ENCODE measurements around the gene PLEKHA6. TPM values are rescaled to one million over a fixed set of nuclear protein-coding genes. Genes with fewer than 3 reads are reported as not detected.
A peak's percentile ranks its signal among the peaks of the same experiment; 100 is the strongest.

The PLEKHA6 gene
- total and polyA plus RNA-seq, 2 of the 8 experiments (the other 6 are each of a cell fraction or from before 2014, with no cell fraction given), result 4.8 to 20.2 TPM

GRCh38 chr1:204196068-204196795 lies 163.5 kb downstream of the PLEKHA6 start, which contains the start of gene KISS1:
TSS of gene KISS1 (minus strand) at chr1:204196491. CDS start at chr1:204192876, 3,615 bp downstream.
- FAIRE-seq, result no peak
- H2BK15ac ChIP-seq (ENCODE audit: low read length), result no peak within 1 kb of the TSS

More at GRCh38 chr1:204196068-204196795, 163.5 kb downstream of the PLEKHA6 start, which contains the start of gene KISS1:
- Histone ChIP-seq H2BK12ac (ENCODE audit: low read depth, low read length) (peak within 1 kb of the TSS; percentile 39; the same call in 1 of the 2 replicates), H3K27me3 (replicated peaks in 1 of 4; ENCODE audit: control insufficient read depth in 3 of 4, extremely low read depth in 1 of 4, insufficient read depth in 3 of 4, low read length in 3 of 4) (peaks cover 0 to 5% (median 1%) of the 10 kb centered on the region in 4 experiments; a peak in 2 of 7 replicates), H2AK5ac (ENCODE audit: low read depth, low read length) (peak within 1 kb of the TSS; percentile 79), H3K79me1 (ENCODE audit: low read depth, low read length) (peaks cover 5% of the 10 kb centered on the region), H3K27ac (ENCODE audit: low read depth, low read length) (no peak within 1 kb of the TSS), H3K4me1 (replicated peaks in 1 of 4; ENCODE audit: control insufficient read depth in 3 of 4, insufficient read depth in 4 of 4, low read length in 3 of 4) (peaks cover 0 to 5% (median 0%) of the 10 kb centered on the region in 4 experiments; a peak in 3 of 7 replicates), H2BK120ac (replicated peaks; ENCODE audit: low read depth, low read length) (no peak within 1 kb of the TSS), H2BK5ac (ENCODE audit: low read depth, low read length) (no peak within 1 kb of the TSS), H2BK20ac (ENCODE audit: low read length) (no peak within 1 kb of the TSS; the same call in 1 of the 2 replicates), H4K5ac (ENCODE audit: insufficient read length, low read depth, low read length) (no peak within 1 kb of the TSS), H3K18ac (ENCODE audit: extremely low read depth, low read length) (no peak within 1 kb of the TSS; the same call in 1 of the 2 replicates), H4K8ac (ENCODE audit: extremely low read depth, insufficient read depth, low read length) (no peak within 1 kb of the TSS), H4K20me1 (replicated peaks in 1 of 2; ENCODE audit: control insufficient read depth in 1 of 2, insufficient read depth in 2 of 2, low read length in 2 of 2) (peaks cover 0 to 6% of the 10 kb centered on the region in 2 experiments), H4K91ac (replicated peaks; ENCODE audit: insufficient read length, low read length) (peak within 1 kb of the TSS; percentile 61), H3K56ac (replicated peaks; ENCODE audit: insufficient read length, low read depth, low read length) (peak within 1 kb of the TSS; percentile 100), H3K23me2 (ENCODE audit: low read depth, low read length) (peaks cover 7% of the 10 kb centered on the region), H3K4ac (replicated peaks; ENCODE audit: insufficient read length, low read depth, low read length) (no peak within 1 kb of the TSS), H3K79me2 (ENCODE audit: control insufficient read depth in 1 of 2, insufficient read depth in 2 of 2, low read length in 2 of 2) (no peaks in the 10 kb centered on the region), H3K4me2 (ENCODE audit: insufficient read depth in 1 of 2, low read depth in 2 of 2, low read length in 2 of 2) (no peak within 1 kb of the TSS; a peak in 1 of 4 replicates), H3K23ac (ENCODE audit: insufficient read length) (no peak within 1 kb of the TSS), H3K9me3 (ENCODE audit: insufficient read depth in 2 of 2, low read depth in 1 of 2, low read length in 1 of 2) (no peaks in the 10 kb centered on the region), H3K4me3 (ENCODE audit: extremely low read depth in 1 of 4, insufficient read depth in 2 of 4, low read depth in 3 of 4, low read length in 4 of 4) (no peak within 1 kb of the TSS), H2AFZ (ENCODE audit: low read length) (no peak within 1 kb of the TSS), H3K14ac (ENCODE audit: insufficient read length) (no peak within 1 kb of the TSS), H3K9ac (replicated peaks in 1 of 4; ENCODE audit: extremely low read depth in 1 of 4, low read depth in 3 of 4, low read length in 3 of 4) (no peak within 1 kb of the TSS; a peak in 1 of 7 replicates), H3K36me3 (ENCODE audit: control insufficient read depth in 2 of 4, insufficient read depth in 4 of 4, low read length in 3 of 4) (no peaks in the 10 kb centered on the region; a peak in 1 of 8 replicates)
- DNase-seq (ENCODE audit: low read depth in 1 of 2, low spot score in 2 of 2), result no peak
- TF ChIP-seq EGR1 (IDR thresholded peaks at IDR 0.05; ENCODE audit: borderline replicate concordance, low read depth, low read length) (no peak), CTBP2 (IDR thresholded peaks at IDR 0.05; ENCODE audit: borderline replicate concordance, insufficient read depth, insufficient read length, low read length) (no peak), TAF1 (IDR thresholded peaks at IDR 0.05; ENCODE audit: low read depth, low read length) (no peak), HDAC2 (IDR thresholded peaks at IDR 0.05; ENCODE audit: borderline replicate concordance in 1 of 2, low read depth in 2 of 2, low read length in 2 of 2) (no peak), EZH2 (IDR thresholded peaks at IDR 0.05; ENCODE audit: low read depth, low read length, severe bottlenecking) (no peak)
- ChIA-PET CTCF (ENCODE audit: partially characterized antibody) (interaction anchor here (1.1 to 12.6 kb wide), 6 partner anchors 11 to 165 kb away, joined by 3 to 360 read pairs (median 10); partner anchors contain the start of genes ETNK2, GOLT1A, PLEKHA6 and REN), POLR2A (ENCODE audit: partially characterized antibody) (interaction anchor here (1.0 to 3.2 kb wide), 4 partner anchors 8 to 17 kb away, joined by 3 to 11 read pairs (median 4); partner anchors contain the start of gene GOLT1A)
- 83% methylated on average over 13 of the region's 18 CpGs; no CpG with 5 or more reads in 1 of the 2 experiments for WGBS, 2 experiments (ENCODE audit: extremely low coverage in 1 of 2, insufficient coverage in 1 of 2, insufficient read length in 1 of 2, insufficient replicate concordance in 2 of 2, low coverage in 1 of 2, low lambda C conversion rate in 2 of 2, missing lambda C conversion rate in 1 of 2)
